ENCODE results near the gene EPOP. TPM values are rescaled to one million over a fixed set of nuclear protein-coding genes. Genes with fewer than 3 reads are reported as not detected.

EPOP gene
- total RNA-seq, 1 donor, result 1.3 TPM

DNA sequence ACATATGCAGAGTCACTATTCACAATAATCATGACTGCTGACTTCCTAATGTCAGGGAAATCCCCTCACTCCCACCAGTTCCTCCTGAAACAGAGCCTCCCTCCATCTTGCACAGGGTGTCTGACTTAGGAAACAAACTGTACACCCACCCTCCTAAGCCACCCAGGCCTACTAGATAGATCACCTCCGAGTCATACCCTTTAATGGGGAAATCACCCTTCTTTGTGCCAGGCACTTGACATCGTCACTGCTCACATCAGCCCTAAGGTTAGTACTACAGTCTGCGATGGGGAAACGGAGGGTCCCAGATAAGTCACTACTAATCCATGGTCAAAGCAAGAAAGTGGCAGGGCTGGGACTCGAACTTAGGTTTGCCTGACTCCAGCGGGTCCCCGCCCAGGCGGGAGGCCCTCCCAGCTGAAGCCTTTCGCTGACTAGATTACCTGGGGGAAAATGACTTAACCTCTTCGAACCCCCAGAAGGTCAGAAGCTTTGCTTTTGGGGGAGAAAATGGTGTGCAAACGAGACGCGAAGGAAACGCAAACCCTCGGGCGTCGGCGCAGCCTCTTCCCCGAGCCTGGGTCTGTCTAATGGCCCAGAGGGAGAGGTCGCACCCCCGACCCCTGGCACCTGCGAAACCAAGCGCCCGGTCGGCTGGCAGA is 26.9 kb upstream of the EPOP start:
- TF ChIP-seq CTCF (IDR thresholded peaks at IDR 0.05; ENCODE audit: insufficient read depth, low read depth, low read length), result no peak
- peak; percentile 13 for DNase-seq (ENCODE audit: low read depth)
- H3K4me3 ChIP-seq (ENCODE audit: low read depth, low read length), result peak overlapping the region; percentile 78

GRCh38 chr17:38698760-38699159 is 24.0 kb upstream of the EPOP start:
- no peak for DNase-seq (ENCODE audit: low read depth)
- no peak overlapping the region for H3K4me3 ChIP-seq (ENCODE audit: low read depth, low read length)
- no peak for TF ChIP-seq CTCF (IDR thresholded peaks at IDR 0.05; ENCODE audit: insufficient read depth, low read depth, low read length)

GRCh38 chr17:38697061-38697820 is 22.5 kb upstream of the EPOP start:
- no peak overlapping the region for H3K4me3 ChIP-seq (ENCODE audit: low read depth, low read length)
- no peak for DNase-seq (ENCODE audit: low read depth)
- TF ChIP-seq CTCF (IDR thresholded peaks at IDR 0.05; ENCODE audit: insufficient read depth, low read depth, low read length), result no peak

GRCh38 chr17:38693700-38694329 is 19.1 kb upstream of the EPOP start:
- H3K4me3 ChIP-seq (ENCODE audit: low read depth, low read length), result no peak overlapping the region
- no peak for TF ChIP-seq CTCF (IDR thresholded peaks at IDR 0.05; ENCODE audit: insufficient read depth, low read depth, low read length)
- peak; percentile 86 for DNase-seq (ENCODE audit: low read depth)

DNA sequence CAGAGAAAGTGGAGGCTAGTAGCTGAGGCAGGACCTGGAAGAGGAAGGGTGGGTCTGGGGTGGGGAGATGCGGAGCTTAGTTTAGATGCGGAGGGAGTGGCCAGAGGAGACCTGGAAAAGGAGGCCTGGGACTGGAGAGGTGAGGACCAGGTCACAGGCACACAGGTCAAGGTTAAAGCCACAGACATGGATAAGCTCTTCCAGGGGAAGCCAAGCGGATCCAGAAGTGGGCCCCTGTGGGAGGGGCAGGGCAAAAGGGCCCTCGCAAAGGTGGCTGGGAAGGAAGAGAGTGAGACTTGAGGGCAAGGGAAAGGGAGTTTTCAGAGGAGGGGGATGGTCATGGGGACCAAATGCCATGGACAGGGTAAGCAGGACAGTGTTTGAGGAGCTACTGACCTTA is 16.4 kb upstream of the EPOP start:
- H3K4me3 ChIP-seq (ENCODE audit: low read depth, low read length), result no peak overlapping the region
- DNase-seq (ENCODE audit: low read depth), result no peak
- no peak for TF ChIP-seq CTCF (IDR thresholded peaks at IDR 0.05; ENCODE audit: insufficient read depth, low read depth, low read length)

DNA sequence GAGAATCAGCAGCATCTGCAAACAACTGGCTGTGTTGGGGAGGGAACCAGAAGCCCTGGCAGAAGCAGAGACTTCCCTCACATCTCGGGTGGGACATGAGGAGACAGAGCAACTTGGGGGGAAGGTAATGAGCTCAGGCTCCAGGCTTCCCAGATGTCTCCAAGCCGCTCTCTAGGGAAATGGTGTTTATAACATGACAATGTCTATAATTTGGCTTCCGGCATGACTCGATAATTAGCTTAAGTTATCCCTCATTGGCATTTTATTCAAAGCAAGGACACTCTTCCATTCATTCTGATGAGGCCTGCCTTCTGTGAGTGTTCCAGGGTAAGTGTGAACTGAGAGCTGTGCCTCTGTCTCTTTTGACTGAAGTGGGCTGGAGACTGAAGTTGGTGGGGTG is 15.6 kb upstream of the EPOP start:
- no peak for TF ChIP-seq CTCF (IDR thresholded peaks at IDR 0.05; ENCODE audit: insufficient read depth, low read depth, low read length)
- no peak for DNase-seq (ENCODE audit: low read depth)
- no peak overlapping the region for H3K4me3 ChIP-seq (ENCODE audit: low read depth, low read length)
